Activated CD4-positive, CD25-positive, alpha-beta regulatory T cell treated with anti-CD3 and anti-CD28 coated beads, Interleukin-2, amount 50 U/mL, for 24 hours (primary cell): ENCODE data around the gene MYCN.
"Not testable (repeated sequence)": the region's sequence is repeated elsewhere in the genome, so short reads cannot be mapped to it uniquely, and the experiment has no call there.

Experiments used
- ATAC-seq, 2 donors: fragments of 150-1000 bp; cut with Tn5 transposase; one replicate each; pipeline ENCODE4 v1.10.0; 2021; ENCODE audit warnings: mild to moderate bottlenecking in 1 of 2, moderate library complexity in 1 of 2

MYCN gene

GRCh38 chr2:15945909-15946705 lies 5.8 kb downstream of the MYCN start:
- ATAC-seq, result no peak

- ATAC-seq, result no peak
Observed at GRCh38 chr2:15946983-15947382, 6.6 kb downstream of the MYCN start.

DNA sequence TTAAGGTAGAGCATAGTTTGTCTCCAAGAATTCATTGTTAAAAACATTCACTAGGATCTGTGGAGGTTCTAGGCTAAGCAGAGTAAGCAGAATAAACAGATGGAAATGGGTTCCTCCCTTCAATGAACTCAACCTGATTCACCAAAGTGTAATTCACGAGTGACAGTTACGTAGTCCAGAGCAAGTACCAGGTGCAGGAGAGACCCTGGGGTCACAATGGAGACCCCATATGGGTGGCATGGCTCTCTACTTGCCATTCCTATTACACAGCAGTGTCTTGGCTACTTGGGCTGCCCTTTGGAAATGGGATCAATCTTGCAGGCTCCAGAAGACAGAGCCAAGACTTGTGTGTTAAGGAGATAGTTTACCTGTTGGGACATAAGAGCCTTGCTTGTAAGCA lies 7.1 kb downstream of the MYCN start:
- no peak for ATAC-seq

DNA sequence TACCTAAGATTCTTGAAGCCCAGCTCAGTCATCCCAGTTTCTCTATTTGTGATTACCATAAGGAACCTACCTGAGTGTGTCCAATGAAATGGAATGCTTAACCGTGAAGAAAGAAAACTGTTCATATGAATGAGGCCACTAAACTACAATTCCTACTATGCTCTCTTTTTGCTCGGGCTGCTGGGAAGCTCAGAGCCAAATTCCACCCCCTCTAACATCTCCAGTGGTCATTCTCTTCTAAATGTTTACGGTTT lies 8.3 kb downstream of the MYCN start:
- no peak for ATAC-seq

GRCh38 chr2:15949126-15949525 lies 8.8 kb downstream of the MYCN start:
- no peak for ATAC-seq

GRCh38 chr2:15949551-15949950 lies 9.2 kb downstream of the MYCN start:
- no peak for ATAC-seq

DNA sequence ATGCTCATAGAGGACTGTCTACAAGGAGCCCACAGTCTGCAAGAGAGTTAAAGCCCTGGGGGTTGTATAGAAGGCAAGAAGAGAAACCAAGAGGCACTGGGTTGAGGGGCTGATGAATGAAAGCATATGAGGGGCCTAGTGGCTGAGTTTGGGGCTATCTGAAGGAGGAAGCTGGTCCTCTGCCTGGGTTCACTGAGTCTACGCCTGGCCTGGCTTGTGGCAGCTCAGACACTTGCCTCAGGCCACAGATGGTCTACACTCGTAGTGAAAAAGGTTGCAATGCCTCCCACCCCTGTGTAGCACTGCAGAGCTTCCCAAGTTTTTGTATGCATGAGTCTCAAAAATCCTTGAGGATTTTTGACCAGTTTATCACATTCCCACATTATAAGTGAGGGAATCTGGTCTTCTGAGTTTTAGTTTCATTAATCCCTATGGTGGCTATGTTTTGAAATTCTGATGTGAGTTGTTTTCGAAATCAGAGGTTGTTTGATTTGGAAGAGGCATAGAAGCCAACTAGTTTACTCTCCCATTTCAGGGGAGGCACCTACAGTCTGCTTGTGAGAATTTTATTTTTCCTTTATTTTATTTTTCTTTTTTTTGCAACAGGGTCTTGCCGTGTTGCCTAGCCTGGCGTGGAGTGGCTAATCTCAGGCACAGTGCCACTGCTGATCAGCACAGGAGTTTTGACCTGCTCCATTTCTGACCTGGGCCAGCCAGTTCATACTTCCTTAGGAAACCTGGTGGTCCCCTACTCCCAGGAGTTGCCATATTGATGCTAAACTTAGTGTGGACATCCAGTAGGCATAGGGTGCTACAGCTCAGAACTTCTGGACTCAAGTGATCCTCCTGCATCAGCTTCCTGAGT lies 10.0 kb downstream of the MYCN start:
- no peak for ATAC-seq

- ATAC-seq, result not testable (repeated sequence)
Observed at GRCh38 chr2:15951936-15952335, 11.6 kb downstream of the MYCN start.

- ATAC-seq, result no peak
Observed at GRCh38 chr2:15952451-15953146, 12.2 kb downstream of the MYCN start.

DNA sequence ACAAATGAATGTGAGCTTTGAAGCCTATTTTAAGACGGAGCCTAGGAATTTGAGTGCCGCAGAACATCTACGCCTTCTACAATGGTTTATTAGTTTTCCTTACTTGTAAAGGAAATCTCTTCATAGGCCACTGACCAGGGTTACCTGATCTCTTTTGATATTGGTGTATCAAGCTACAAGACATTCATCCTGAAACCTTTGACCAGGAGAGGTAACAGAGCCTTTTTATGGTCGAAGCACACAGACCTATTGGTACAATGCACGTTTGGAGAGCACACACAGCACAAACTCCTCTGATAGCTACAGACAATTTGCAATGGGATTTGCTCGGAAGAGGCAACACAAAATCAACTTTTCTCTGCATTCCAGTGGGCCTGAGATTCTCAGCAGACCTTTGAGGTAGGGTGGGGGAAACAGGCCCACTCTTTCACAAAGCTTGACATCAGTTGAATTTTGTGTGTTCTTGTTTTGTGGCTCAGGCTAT lies 12.8 kb downstream of the MYCN start:
- ATAC-seq, result no peak

- ATAC-seq, result no peak
Observed at GRCh38 chr2:15953891-15954680, 13.7 kb downstream of the MYCN start.

DNA sequence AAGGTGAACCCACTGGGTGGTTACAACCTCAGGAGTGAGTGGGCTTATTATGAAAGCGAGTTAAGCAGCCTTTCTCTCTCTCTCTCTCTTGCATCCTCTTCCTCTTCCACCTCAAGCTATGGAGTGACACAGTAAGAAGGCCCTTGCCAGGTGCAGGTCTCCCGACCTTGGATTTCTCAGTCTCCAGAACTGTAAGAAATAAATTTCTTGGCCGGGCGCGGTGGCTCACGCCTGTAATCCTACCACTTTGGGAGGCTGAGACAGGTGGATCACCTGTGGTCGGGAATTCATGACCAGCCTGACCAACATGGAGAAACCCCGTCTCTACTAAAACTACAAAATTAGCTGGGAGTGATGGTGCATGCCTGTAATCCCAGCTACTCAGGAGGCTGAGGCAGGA lies 14.4 kb downstream of the MYCN start:
- ATAC-seq, result no peak

DNA sequence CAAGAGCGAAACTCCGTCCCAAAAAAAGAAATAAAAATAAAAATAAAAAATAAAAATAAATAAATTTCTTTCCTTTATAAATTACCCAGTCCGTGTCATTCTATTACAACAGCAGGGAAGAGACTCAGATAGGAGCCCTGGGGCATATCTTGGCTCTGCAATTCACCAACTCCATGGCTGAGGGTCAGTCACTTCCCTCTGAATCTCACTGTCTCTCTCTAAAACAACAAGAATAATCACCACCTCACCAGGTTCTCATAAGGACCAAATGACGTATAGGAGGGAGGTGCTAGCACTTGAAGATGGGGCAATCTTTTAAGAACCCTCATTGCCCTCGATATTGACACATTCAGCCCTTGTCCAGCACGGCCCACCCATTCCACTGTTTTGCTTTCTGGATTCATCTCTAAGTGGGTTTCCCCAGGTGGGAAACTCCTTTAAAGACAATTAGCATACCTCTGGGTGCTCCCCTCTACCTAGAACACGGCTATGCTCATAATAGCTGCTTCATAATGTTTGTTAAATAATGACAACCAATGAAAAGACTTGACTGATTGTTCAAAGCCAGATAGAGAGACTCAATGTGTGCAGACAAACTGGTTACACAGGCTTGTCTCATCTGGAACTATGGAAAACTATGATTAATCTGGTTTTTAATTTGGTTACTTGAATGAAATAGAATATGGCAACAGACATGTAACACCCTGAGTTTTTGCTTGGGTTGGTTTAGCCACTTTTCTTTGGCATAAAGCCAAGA lies 15.1 kb downstream of the MYCN start:
- ATAC-seq, result no peak

GRCh38 chr2:15956230-15956629 lies 15.9 kb downstream of the MYCN start:
- no peak for ATAC-seq

DNA sequence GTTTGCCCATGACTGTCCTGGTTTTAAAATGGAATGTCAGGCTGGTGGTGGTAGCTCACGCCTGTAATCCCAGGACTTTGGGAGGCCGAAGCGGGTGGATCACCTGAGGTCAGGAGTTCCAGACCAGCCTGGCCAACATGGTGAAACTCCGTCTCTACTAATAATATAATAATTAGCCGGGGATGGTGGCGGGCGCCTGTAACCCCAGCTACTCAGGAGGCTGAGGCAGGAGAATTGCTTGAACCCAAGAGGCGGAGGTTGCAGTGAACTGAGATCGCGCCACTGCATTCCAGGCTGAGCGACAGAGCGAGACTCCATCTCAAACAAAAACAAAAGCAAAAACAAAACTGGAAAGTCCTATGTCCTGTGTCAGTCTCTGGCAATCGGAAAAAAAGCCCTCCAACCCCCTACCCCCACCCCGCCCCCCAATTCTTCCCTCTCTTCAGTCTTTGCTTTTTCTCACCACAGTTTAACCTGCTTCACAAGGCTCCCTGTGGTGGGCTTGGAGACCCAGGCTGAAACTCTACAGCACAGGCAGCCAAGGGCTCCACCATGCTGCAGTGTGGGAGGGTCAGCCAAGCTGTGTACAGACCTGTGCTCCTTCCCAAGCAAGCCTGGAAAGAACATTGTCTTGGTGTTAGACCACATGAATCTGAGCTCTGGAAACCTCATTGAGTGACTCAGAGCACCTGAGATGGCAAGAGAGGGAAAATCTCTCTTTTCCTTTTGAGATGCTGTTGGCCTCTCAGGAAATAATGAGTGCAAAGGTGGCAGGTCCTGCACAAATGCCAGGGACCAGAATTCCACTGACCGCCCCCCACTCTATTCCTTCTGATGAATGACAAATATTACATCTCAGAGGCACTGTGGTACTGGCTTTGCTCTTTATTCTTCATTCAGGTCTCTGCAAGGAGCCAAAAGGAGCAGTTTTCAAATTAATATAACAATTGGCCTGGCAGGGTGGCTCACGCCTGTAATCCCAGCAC lies 16.7 kb downstream of the MYCN start:
- no peak for ATAC-seq

DNA sequence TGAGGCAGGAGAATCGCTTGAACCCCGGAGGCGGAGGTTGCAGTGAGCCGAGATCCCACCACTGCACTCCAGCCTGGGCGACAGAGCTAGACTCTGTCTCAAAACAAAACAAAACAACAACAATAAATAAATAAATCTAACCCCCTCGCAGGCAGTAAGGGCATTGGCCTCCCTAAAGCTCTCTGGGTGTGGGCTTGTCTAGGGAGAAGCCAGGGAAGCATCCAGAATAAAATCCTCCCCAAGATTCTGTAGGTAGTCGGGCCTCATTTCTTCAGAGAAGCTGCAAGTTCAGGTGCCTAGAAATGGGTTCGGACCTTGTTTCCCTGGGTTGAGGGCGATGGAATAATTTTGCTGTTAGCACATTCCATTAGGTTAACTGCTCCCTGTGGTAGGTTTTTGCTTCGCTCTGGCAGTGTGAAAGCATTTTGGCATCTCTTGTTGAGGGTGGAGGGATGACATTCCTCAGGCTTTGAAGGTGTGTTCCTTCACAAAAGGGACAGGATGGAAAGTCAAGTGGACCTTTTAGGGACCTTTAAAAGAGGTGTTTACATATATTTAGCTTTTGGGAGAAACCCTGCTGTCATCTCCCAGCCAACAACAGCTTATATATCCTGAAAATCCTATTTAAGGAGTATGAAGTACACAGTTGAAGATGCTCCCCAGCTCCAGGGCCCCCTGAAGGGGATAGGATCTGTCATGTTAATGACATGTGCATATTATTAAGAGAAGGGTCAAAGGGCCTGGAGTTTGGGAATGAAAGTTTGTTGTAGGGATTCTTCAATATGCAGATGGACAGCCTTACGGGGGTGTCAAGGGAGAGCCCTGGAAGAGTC lies 17.7 kb downstream of the MYCN start:
- no peak for ATAC-seq

DNA sequence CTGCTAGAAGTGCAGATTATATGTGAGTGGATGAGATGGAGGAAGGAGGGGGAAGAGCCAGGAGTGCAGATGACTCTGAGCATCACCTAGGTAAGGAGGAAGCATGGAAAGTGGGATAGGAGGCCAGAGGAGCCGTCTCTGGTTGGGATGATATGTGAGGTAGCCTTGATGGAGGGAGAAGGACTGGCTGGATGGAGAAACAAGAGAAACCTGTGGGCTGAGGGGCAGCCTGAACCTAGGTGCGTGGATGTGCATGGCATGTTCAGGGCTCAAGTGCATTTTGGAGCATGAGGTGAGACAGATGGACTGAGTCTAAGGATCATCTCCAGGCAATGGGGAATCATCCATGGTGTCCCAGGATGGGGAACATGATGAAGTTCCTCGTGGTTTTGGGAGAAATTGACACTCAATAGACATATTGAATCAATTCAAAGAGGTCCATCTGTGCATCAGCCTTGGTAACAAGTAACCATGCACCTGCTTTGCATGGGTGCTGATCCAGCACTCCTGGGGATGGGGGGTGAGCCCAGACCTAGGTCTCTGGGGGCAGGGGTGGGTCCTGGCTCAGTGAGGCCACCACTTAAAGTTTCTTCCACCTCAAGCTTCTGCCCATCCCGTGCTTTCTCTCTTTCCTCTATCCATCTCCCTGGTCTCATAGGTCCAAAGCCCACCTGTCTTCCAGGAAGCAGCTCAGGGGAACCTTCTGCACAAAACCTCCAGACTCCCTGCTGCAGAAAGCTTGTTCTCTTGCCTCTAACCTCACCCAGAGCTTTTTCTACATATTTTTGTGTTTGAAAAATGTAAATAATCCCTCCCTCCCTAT lies 19.2 kb downstream of the MYCN start:
- ATAC-seq, result no peak

- ATAC-seq, result not testable (repeated sequence)
Observed at GRCh38 chr2:15960154-15960520, 19.8 kb downstream of the MYCN start.
